Activated CD4-positive, alpha-beta T cell treated with anti-CD3 and anti-CD28 coated beads for 4 hours (primary cell): ENCODE data around the gene CYTL1.
"Not testable (repeated sequence)": the region's sequence is repeated elsewhere in the genome, so short reads cannot be mapped to it uniquely, and the experiment has no call there.

Experiments used
- DNase-seq, 2 donors: peaks; one replicate each; pipeline ENCODE4 v3.0.0-alpha.2; 2020

CYTL1 gene

DNA sequence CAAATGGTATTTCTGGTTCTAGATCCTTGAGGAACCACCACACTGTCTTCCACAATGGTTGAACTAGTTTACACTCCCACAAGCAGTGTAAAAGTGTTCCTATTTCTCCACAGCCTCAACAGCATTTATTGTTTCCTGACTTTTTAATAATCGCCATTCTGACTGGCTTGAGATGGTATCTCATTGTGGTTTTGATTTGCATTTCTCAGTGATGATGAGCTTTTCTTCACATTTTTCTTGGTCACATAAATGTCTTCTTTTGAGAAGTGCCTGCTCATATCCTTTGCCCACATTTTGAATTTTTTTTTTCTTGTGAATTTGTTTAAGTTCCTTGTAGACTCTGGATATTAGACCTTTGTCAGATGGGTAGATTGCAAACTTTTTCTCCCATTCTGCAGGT lies 22.3 kb downstream of the CYTL1 start:
- not testable (repeated sequence) for DNase-seq

DNA sequence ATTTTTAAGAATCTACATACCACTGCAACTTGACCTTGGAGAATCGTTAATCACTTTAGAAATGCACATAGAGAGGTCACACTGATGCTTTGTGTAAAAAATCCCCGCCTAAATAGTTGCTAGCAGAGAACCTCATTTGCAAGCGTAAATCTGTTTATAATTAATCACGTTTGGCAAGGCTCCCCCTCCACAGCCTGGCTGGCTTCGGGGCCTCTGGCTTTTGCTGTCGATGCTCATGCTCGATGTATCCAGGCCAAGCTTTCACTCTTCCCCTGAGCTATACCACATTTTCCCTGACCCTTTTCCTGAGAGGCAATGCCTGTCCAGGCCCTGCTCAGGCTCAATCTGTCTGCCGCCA lies 23.4 kb downstream of the CYTL1 start:
- DNase-seq = no peak

- DNase-seq = peak in 1 of 2 donors; percentile 11
Measured at GRCh38 chr4:4995103-4995907, 24.0 kb downstream of the CYTL1 start.

DNA sequence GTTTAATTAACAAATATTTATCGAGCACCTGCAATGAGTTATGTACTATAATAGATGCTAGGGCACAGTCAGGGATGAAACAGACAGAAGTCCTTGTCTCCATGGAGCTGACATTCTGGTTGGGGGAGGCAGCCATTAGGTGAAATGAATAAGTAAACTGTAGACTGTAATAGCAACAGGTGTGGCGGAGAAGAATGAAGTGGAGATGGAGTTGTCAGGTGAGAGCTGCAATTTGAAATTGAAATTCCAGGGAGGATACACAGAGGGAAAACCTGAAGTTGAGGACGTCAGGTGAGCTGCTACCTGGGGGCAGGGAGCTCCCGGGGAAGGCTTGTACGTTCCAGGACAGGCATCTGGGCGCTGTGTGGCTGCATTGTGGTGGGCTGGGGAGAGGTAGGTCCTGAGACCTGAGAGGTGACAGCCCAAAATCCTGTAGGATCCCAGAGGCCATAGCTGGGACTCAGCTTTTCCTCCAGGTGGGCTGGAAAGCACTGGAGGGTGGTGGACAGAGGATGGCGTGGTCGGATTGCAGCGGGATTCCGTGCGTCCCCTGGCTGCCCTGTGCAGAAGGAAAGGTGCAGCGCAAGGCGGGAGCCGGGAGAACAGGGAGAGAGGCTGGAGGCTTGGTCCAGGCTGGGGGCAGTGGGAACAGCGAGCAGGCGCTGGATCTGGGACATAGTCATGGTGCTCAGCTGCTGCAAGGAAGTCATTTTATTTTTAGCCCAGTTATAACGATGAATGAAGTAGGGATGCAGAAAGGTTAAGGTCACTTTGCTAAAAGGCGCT lies 24.8 kb downstream of the CYTL1 start:
- no peak for DNase-seq

DNA sequence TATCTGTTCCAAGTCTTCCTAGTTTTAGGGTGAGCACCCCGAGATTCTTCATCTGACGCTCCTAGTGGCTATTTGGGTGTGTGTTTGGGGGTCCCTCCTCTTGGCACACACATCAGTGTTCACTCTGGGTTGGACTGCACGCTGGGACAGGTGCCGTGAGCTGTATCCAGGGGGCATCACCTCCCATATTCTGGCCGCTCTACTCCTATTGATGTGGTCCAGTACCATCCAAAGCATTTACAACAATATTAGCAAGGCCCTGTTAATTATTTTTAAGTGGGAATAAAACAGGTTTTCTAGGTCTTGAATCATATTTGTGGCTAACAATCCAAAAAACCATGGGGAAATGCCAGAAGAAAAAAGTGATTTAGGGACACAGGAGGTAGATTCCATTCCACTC lies 26.4 kb downstream of the CYTL1 start:
- DNase-seq = no peak

GRCh38 chr4:4991541-4992099 lies 27.6 kb downstream of the CYTL1 start:
- DNase-seq = no peak

- no peak for DNase-seq
Measured at GRCh38 chr4:4990857-4991540, 28.3 kb downstream of the CYTL1 start.

DNA sequence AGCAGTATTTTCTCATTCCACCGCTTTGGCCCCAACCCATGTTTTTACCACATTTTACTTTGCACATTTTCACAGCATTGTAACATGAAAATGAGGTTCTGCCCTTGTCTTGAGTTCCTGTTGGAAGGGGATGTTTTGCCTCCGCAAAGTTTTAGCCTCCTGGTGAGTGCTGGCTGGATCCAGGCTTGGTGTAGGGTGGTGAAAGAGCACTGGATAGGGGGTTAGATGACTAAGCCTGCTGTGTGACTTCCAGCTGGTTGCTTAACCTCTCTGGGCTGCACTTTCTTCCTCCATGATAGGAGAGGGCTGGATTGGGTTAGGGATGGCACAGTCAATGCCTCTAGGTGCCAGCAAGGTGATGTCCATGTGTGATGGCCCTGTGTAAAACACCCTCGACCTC lies 28.9 kb downstream of the CYTL1 start:
- no peak for DNase-seq

DNA sequence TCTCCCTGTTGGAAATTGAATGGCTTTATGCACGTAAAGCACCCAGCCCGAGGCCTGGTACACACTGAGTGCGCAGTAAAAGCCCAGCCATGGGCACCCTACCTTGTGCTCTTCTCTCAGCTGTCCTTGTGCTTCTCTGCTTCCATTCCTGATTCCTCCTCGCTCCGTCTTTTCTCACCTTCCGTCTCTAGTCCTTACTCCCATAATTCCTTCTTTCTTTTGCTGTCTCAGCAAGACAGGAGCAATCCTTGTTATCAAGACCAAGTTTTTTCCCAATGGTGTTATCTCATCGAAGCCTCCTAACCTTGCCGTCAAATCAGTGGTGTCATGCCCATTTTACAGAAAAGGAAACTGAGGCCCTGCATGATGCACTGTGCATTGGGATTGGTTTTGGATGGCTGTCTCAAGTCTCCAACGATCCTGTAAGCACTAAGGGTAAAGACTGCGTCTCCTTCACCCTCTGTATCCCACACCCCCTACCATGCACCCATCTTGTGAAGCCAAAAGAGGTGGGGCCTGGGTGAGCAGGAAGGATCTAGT lies 30.1 kb downstream of the CYTL1 start:
- DNase-seq = no peak

DNA sequence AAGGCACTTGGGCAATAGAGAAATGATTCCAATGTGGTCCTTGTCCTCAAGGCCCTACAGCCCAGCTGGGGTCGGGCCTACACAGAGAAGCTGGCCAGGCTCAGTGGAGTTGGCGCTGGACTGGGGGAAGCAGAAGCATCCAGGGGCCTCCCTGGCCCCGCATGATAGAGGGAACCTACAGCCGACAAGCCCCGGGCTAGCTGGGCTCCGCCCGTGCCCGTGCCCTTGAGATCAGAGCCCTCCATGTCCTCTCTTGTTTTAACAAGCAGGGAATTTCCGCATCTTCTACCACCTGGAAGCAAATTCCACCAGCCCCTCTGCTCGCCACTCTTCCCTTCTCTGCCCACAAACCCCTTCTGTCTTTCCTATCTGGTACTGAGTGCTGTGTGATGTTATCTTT lies 31.6 kb downstream of the CYTL1 start:
- DNase-seq = no peak

- no peak for DNase-seq
Measured at GRCh38 chr4:4986841-4987240, 32.4 kb downstream of the CYTL1 start.

GRCh38 chr4:4985844-4986243 lies 33.4 kb downstream of the CYTL1 start:
- no peak for DNase-seq

GRCh38 chr4:4985036-4985435 lies 34.2 kb downstream of the CYTL1 start:
- DNase-seq = no peak

- DNase-seq = no peak
Measured at GRCh38 chr4:4984186-4984585, 35.1 kb downstream of the CYTL1 start.

- DNase-seq = no peak
Measured at GRCh38 chr4:4981827-4982226, 37.4 kb downstream of the CYTL1 start.

- DNase-seq = no peak
Measured at GRCh38 chr4:4981427-4981826, 37.8 kb downstream of the CYTL1 start.

DNA sequence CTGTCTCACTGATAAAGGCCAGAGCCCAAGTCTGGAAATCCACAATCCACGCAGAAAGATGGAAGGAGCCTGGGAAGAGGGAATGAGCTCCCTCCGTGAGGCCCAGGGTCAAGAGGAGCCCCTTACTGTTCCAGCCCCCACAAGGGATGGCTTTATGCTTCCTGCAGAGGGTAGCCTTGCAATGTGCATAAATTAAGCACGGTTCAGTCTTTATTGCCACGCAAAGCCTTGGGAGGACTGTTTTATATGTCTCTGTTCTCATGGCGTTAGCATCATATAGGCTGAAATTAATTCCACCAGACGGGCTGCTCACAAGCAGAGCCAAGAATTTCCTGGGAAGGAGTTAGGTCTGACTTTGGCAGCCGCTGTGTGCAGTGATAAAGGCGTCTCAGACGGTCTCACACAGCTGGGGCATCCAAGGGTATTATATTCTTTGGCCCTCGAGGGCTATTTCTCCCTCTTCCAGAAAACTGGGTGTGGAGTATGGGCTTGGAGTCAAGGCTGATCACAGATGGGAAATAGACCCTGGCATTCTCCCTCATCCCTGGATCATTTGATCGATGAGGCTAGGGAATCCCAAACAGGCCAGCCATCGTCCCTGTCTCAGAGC lies 38.5 kb downstream of the CYTL1 start:
- no peak for DNase-seq

DNA sequence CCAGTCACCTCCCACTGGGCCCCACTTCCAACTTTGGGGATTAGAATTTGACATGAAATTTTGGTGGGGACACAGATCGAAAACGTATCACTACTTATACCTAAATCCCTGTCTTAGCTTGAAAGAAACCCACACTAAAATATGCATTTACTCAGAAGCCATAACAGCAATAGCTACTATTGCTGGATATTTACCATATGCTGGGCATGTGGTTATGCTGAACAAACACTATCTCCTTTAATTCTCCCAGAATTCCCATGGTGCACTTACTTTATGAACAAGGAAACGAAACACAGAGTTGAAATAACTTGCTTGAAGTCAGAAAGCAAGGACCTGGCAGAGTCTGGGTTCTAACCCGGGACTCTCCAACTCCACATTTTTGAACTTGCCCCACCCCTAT lies 39.3 kb downstream of the CYTL1 start:
- no peak for DNase-seq

DNA sequence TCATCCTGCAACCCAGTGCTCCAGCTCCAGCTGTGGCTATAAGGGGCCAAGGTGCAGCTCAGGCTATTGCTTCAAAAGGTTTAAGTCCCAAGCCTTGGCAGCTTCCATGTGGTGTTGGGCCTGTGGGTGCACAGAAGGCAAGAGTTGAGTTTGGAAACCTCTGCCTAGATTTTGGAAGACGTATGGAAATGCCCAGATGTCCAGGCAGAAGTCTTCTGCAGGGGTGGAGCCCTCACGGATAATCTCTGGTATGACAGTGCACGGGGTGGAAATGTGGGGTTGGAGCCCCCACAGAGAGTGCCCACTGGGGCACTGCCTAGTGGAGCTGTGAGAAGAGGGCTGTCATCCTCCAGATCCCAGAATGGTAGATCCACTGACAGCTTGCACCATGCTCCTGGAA lies 44.5 kb downstream of the CYTL1 start:
- DNase-seq = no peak

DNA sequence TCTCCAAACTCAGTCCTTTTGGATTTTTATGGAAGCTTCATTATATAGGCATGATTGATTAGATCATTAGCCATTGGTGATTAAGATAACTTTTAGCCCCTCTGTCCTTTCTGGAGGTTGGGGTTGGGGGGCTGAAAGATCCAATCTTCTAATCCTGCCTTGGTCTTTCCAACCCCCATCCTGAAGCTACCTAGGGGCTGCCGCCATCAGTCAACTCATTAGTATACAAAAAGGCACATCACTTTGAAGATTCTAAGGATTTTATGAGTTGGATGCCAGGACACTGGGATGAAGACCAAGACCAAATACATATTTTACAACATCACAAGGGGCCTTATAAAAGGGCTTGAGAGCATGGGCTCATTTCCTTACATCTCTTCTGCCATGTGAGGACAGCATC lies 47.5 kb downstream of the CYTL1 start:
- DNase-seq = no peak

- no peak for DNase-seq
Measured at GRCh38 chr4:4969298-4969697, 50.0 kb downstream of the CYTL1 start.

- no peak for DNase-seq
Measured at GRCh38 chr4:4968161-4968725, 51.0 kb downstream of the CYTL1 start.
